Body of pancreas (tissue), 4 donors: Measurements from ENCODE around the gene ARSJ.
"Not testable (repeated sequence)": the region's sequence is repeated elsewhere in the genome, so short reads cannot be mapped to it uniquely, and the experiment has no call there.

Source experiments
- CTCF ChIP-seq, 7 experiments: fragments of 450-650 bp in 4 of 7; fragments of 200-600 bp in 3 of 7; sonication (generic) in 3 of 7; IDR thresholded peaks; one replicate each; pipeline ENCODE4 v1.5.1; 2016 to 2019; ENCODE audit warnings: antibody characterized with exemption in 7 of 7
- POLR2A ChIP-seq, 3 donors: fragments of 450-650 bp; IDR thresholded peaks; one replicate each; pipeline ENCODE4 v1.6.1; 2016; ENCODE audit warnings: antibody characterized with exemption in 3 of 3, mild to moderate bottlenecking in 2 of 3

GRCh38 chr4:113940103-113940502, 39.3 kb downstream of the ARSJ start:
- TF ChIP-seq CTCF, POLR2A (IDR thresholded peaks at IDR 0.05): not testable (repeated sequence)
